Neural crest cell (in vitro differentiated cells): ENCODE results near the gene OR10G3. TPM values are rescaled to one million over a fixed set of nuclear protein-coding genes. Genes with fewer than 3 reads are reported as not detected.

Experiments used
- DNase-seq: peaks from one replicate; pipeline ENCODE4 v3.0.0; 2021; ENCODE audit warnings: low read depth, mixed read lengths, low spot score
- H3K27ac Mint-ChIP-seq: one replicate; pipeline ENCODE4 v1.8.0; 2021; ENCODE audit warnings: mild to moderate bottlenecking, mixed read lengths; ENCODE audit not compliant: unreplicated experiment
- H3K27me3 Mint-ChIP-seq: 2 replicates; pipeline ENCODE4 v1.8.0; 2021; ENCODE audit warnings: low read depth, mild to moderate bottlenecking, mixed read lengths
- H3K36me3 Mint-ChIP-seq: 2 replicates; pipeline ENCODE4 v1.8.0; 2021; ENCODE audit warnings: low read depth, mild to moderate bottlenecking, mixed read lengths
- H3K4me1 Mint-ChIP-seq: 2 replicates; pipeline ENCODE4 v1.8.0; 2021; ENCODE audit warnings: mixed read lengths
- H3K4me3 Mint-ChIP-seq: one replicate; pipeline ENCODE4 v1.8.0; 2021; ENCODE audit warnings: mild to moderate bottlenecking, mixed read lengths
- H3K9me3 Mint-ChIP-seq: 2 replicates; pipeline ENCODE4 v1.8.0; 2021; ENCODE audit warnings: mixed read lengths
- total RNA-seq: library from RNA; stranded (reverse); gene quantifications from 2 replicates; pipeline ENCODE4 v1.2.1, GENCODE V29; 2021
- TF ChIP-seq, protein P1 (sequence below): fragments of 200-600 bp; sonication (generic); conservative IDR thresholded peaks from 2 replicates; pipeline ENCODE4 v1.5.0; 2021; ENCODE audit warnings: antibody characterized with exemption, mild to moderate bottlenecking

Gene OR10G3
- total RNA-seq, 1 donor from 2014 or later, result not detected

DNA sequence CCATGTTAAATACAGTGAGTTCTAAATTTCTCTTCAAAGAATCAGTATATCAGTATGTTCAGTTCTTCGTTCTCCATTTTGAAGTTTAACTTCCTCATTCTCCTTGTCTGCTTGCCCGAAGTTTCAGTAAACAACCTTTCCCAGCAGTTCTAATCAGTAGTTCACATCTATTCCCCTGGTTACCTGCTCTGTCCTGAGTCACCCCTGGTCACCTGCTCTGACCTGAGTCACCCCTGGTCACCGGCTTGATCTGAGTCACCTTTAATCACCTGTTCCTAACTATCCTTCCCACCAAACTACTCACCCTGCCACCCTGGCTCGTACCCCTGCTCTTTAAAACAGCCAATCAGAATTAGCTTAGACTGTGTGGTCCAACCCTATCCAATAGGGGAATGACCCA is 9.4 kb upstream of the OR10G3 start:
- H3K9me3 Mint-ChIP-seq, result peaks cover 5% of the 10 kb centered on the region

DNA sequence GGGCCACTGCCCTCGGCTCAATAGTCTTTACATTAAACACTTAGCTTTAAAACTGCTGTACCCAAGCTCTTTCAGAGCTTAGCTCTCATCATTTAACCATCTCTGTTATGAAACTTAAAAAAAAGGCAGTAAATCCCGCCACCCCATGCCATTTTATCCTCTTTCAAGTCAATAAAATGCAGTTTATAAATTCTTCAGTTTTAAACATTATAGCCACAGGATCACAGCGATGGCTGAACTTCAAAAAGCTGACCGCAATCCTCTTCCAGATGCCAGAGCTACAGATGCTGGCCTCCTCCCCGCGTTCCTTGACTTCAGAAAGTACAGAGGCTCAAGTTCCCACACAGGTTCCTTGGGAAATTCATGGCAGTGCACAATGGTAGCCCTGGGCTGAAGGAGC is 4.2 kb downstream of the OR10G3 start:
- Mint-ChIP-seq H3K27ac (no peak overlapping the region), H3K9me3 (peaks cover 6% of the 10 kb centered on the region), H3K27me3 (peaks cover 38% of the 10 kb centered on the region), H3K4me1 (no peaks in the 10 kb centered on the region), H3K36me3 (no peaks in the 10 kb centered on the region), H3K4me3 (no peak overlapping the region)
- TF ChIP-seq, protein P1, sequence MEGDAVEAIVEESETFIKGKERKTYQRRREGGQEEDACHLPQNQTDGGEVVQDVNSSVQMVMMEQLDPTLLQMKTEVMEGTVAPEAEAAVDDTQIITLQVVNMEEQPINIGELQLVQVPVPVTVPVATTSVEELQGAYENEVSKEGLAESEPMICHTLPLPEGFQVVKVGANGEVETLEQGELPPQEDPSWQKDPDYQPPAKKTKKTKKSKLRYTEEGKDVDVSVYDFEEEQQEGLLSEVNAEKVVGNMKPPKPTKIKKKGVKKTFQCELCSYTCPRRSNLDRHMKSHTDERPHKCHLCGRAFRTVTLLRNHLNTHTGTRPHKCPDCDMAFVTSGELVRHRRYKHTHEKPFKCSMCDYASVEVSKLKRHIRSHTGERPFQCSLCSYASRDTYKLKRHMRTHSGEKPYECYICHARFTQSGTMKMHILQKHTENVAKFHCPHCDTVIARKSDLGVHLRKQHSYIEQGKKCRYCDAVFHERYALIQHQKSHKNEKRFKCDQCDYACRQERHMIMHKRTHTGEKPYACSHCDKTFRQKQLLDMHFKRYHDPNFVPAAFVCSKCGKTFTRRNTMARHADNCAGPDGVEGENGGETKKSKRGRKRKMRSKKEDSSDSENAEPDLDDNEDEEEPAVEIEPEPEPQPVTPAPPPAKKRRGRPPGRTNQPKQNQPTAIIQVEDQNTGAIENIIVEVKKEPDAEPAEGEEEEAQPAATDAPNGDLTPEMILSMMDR, result no peak
- DNase-seq, result no peak

More for the DNA sequence above, 9.4 kb upstream of the OR10G3 start:
- Mint-ChIP-seq H3K4me1 (no peaks in the 10 kb centered on the region), H3K27ac (no peak overlapping the region), H3K4me3 (no peak overlapping the region), H3K36me3 (no peaks in the 10 kb centered on the region), H3K27me3 (peaks cover 32% of the 10 kb centered on the region)
- TF ChIP-seq, protein P1, result no peak
- DNase-seq, result no peak

- Mint-ChIP-seq H3K9me3 (peaks cover 6% of the 10 kb centered on the region), H3K4me3 (no peak overlapping the region), H3K4me1 (no peaks in the 10 kb centered on the region), H3K27me3 (peaks cover 37% of the 10 kb centered on the region), H3K27ac (no peak overlapping the region), H3K36me3 (no peaks in the 10 kb centered on the region)
- TF ChIP-seq, protein P1, result no peak
- no peak for DNase-seq
Observed at GRCh38 chr14:21572604-21573003, 7.3 kb downstream of the OR10G3 start.

DNA sequence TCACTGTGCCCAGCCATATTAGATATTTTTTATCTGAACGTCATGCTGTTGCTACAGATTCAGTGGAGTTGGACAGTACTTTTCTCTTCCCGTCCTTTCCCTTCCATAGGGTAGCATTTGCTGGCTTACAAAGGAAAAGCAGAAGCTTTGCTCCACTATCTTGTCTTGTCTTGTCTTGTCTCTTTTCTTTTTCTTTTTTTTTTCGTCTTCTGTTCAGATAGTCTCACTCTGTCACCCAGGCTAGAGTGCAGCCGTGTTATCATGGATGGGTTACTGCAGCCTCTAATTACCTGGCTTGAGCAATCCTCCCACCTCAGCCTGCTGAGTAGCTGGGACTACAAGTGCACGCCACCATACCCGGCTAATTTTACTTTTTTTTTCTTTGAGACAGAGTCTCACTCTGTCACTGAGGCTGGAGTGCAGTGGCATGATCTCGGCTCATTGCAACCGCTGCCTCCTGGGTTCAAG is 21.1 kb downstream of the OR10G3 start:
- peaks cover 2% of the 10 kb centered on the region for H3K27me3 Mint-ChIP-seq
- TF ChIP-seq, protein P1, result no peak
- peaks cover 17% of the 10 kb centered on the region for H3K4me1 Mint-ChIP-seq
- H3K9me3 Mint-ChIP-seq, result no peaks in the 10 kb centered on the region
- peak overlapping the region; percentile 44 for H3K27ac Mint-ChIP-seq
- no peaks in the 10 kb centered on the region for H3K36me3 Mint-ChIP-seq
- no peak overlapping the region for H3K4me3 Mint-ChIP-seq
- DNase-seq, result no peak

GRCh38 chr14:21557084-21557901 is 22.6 kb downstream of the OR10G3 start:
- TF ChIP-seq, protein P1, result peak; percentile 86
- no peaks in the 10 kb centered on the region for H3K36me3 Mint-ChIP-seq

More at GRCh38 chr14:21557084-21557901, 22.6 kb downstream of the OR10G3 start:
- Mint-ChIP-seq H3K4me3 (peak overlapping the region; percentile 38), H3K9me3 (no peaks in the 10 kb centered on the region), H3K27me3 (peaks cover 2% of the 10 kb centered on the region), H3K27ac (peak overlapping the region; percentile 95), H3K4me1 (peaks cover 17% of the 10 kb centered on the region)
- peak; percentile 87 for DNase-seq
